Embryonic facial prominence (tissue), 1 donor: Measurements from ENCODE around the gene TAF9.
"Not testable (repeated sequence)": the region's sequence is repeated elsewhere in the genome, so short reads cannot be mapped to it uniquely, and the experiment has no call there.

ENCODE experiments used
- DNase-seq: peaks from one replicate; pipeline ENCODE4 v3.0.0-alpha.2; 2016; ENCODE audit errors: extremely low spot score

The TAF9 gene

DNA sequence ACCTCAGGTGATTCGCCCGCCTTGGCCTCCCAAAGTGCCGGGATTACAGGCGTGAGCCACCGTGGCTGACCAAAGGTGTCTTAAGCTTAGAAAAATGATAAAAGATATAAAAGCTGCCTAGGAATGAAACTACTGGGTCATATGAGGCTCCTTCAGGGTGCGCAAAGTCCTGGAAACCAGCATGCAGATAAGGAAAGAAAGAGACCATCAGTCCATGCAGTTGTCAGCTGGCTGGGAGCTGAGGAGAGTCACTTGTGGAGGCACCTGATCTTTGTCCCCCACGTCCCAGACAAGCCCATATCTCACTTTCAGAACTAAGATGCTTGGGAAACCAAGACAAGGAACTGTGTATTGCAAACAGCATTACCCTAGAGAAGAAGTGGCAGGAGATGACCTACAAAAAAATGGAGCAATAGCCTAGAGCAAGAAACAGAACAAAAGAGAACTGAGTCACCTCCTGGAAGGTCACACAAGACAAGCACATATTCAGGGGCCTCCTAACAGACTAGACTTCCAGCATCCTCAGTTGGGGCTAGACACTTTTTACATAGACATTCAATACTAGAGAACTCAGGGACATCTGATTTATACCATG lies 33.9 kb downstream of the TAF9 start:
- no peak for DNase-seq

GRCh38 chr5:69334793-69335268 lies 34.5 kb downstream of the TAF9 start:
- DNase-seq = peak; percentile 22

GRCh38 chr5:69333668-69334315 lies 35.5 kb downstream of the TAF9 start:
- DNase-seq = not testable (repeated sequence)

DNA sequence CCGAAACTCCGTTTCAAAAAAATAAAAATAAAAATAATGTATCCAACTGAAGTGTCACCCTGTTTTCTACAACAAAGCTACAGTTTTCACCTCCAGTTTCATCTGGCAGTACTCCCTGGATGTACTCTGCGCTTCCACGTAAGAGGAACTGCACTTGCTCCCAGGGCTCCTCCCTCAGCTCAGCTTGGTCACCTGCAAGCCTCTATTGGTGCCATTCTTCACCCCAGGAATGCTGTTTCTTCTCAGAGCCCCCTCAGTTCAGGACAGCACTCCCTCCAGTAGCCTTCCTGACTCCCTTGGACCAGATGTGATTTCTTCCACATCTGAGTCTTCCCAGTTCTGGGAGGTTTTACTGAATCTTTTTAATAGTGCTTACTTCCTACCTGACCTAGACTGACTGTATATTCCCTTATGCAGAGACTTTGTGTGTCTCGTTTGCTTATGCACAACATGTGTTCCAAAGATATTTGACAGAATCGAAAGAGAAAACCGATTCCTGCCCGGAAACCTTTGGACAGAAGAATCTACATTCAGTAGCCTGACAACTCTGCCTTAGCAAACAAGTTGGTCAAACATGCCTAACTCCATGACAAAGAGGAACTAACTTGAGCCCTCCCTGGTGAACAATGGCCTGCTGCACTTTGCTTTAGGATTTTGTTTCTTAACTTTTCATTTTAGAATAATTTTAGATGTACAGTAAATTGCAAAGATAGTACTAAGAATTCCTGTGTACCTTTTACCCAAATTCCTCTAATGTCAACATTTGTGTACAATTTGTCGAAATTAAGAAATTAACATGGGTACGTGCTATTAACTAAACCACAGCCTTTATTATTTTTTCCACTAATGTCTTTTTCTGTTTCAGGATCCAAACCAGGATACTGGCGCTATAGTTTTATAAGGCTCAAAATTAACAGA lies 37.5 kb downstream of the TAF9 start:
- DNase-seq = no peak

DNA sequence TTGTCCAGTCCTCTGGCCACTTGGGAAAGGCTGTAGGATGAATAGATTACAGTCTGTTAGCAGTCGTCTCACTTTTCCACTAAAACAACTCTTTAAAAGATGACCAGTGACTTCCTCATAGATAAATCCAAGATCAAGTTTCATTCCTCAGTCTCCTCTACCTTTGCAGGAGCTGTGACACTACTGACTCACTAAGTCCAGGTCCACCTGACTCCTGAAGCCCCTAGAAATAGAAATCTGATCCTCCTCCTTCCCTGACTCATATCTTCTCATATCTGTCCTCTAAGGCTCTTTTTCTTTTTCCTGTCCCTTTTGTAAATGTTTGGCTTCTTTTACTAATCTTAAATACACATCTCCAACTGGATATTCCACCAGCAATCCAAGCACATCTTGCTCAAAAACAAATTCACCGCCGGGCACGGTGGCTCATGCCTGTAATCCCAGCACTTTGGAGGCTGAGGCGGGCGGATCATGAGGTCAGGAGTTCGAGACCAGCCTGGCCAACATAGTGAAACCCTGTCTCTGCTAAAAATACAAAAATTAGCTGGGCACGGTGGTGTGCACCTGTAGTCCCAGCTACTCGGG lies 39.3 kb downstream of the TAF9 start:
- DNase-seq = no peak

GRCh38 chr5:69326365-69326764 lies 43.0 kb downstream of the TAF9 start:
- no peak for DNase-seq

- DNase-seq = no peak
Measured at GRCh38 chr5:69317391-69317790, 51.9 kb downstream of the TAF9 start.

GRCh38 chr5:69315972-69316371 lies 53.3 kb downstream of the TAF9 start:
- DNase-seq = no peak
